ENCODE measurements around the gene ACSS1.

Gene ACSS1

GRCh38 chr20:25030649-25031207 is 27.2 kb downstream of the ACSS1 start:
- DNase-seq = no peak

- no peak for DNase-seq
These were observed 27.8 kb downstream of the ACSS1 start for GRCh38 chr20:25030007-25030648.

GRCh38 chr20:25025986-25026605 is 31.8 kb downstream of the ACSS1 start:
- DNase-seq = no peak

GRCh38 chr20:25025091-25025861 is 32.7 kb downstream of the ACSS1 start:
- DNase-seq = no peak

GRCh38 chr20:25024171-25024570 is 33.8 kb downstream of the ACSS1 start:
- DNase-seq = no peak

GRCh38 chr20:25023356-25023755 is 34.6 kb downstream of the ACSS1 start:
- no peak for DNase-seq

GRCh38 chr20:25022680-25023079 is 35.3 kb downstream of the ACSS1 start:
- DNase-seq = no peak

GRCh38 chr20:25021336-25021735 is 36.6 kb downstream of the ACSS1 start:
- no peak for DNase-seq

GRCh38 chr20:25020901-25021301 is 37.0 kb downstream of the ACSS1 start:
- DNase-seq = no peak

- DNase-seq = no peak
These were observed 37.6 kb downstream of the ACSS1 start for GRCh38 chr20:25020345-25020744.

GRCh38 chr20:25019381-25020155 is 38.4 kb downstream of the ACSS1 start:
- no peak for DNase-seq

GRCh38 chr20:25018841-25019240 is 39.1 kb downstream of the ACSS1 start:
- DNase-seq = no peak

GRCh38 chr20:25018425-25018824 is 39.5 kb downstream of the ACSS1 start:
- no peak for DNase-seq

GRCh38 chr20:25017257-25017803 is 40.6 kb downstream of the ACSS1 start:
- DNase-seq = no peak

GRCh38 chr20:25016471-25016870 is 41.5 kb downstream of the ACSS1 start:
- no peak for DNase-seq

- DNase-seq = no peak
These were observed 42.0 kb downstream of the ACSS1 start for GRCh38 chr20:25015986-25016385.

GRCh38 chr20:25014816-25015215 is 43.1 kb downstream of the ACSS1 start:
- DNase-seq = no peak

GRCh38 chr20:25013478-25014380 is 44.2 kb downstream of the ACSS1 start:
- no peak for DNase-seq

GRCh38 chr20:25012616-25013189 is 45.2 kb downstream of the ACSS1 start:
- DNase-seq = no peak

GRCh38 chr20:25011831-25012241 is 46.1 kb downstream of the ACSS1 start:
- no peak for DNase-seq

GRCh38 chr20:25011261-25011660 is 46.7 kb downstream of the ACSS1 start:
- DNase-seq = no peak
